WTC11 (cell line): ENCODE measurements around the gene ATP6V1A. TPM values are rescaled to one million over a fixed set of nuclear protein-coding genes. Genes with fewer than 3 reads are reported as not detected.

Experiments
- ATAC-seq: fragments of 200-7000 bp; cut with Tn5 transposase; 2 replicates; pipeline ENCODE4 v1.10.0; 2021; ENCODE audit warnings: mild to moderate bottlenecking, moderate library complexity
- CTCF ChIA-PET: fragments of 300-600 bp; sonication (Branson Sonifier 250); formaldehyde crosslinking; loops from one replicate; lab custom pipeline; 2021; ENCODE audit warnings: antibody characterized with exemption; lab: Charles Lee
- POLR2A ChIA-PET: fragments of 350-600 bp; sonication (Branson Sonifier 250); formaldehyde crosslinking; loops from one replicate; lab custom pipeline; 2021; ENCODE audit warnings: antibody characterized with exemption; lab: Charles Lee
- DNase-seq: peaks from one replicate; pipeline ENCODE4 v3.0.0; 2021; ENCODE audit warnings: low spot score
- H3K27ac Mint-ChIP-seq: 2 replicates; pipeline ENCODE4 v1.8.0; 2021; ENCODE audit warnings: mixed read lengths
- H3K27me3 Mint-ChIP-seq: 2 replicates; pipeline ENCODE4 v1.8.0; 2021; ENCODE audit warnings: low read depth, mild to moderate bottlenecking, moderate library complexity, mixed read lengths
- H3K36me3 Mint-ChIP-seq: 2 replicates; pipeline ENCODE4 v1.8.0; 2021; ENCODE audit warnings: mixed read lengths
- H3K4me1 Mint-ChIP-seq: 2 replicates; pipeline ENCODE4 v1.8.0; 2022; ENCODE audit warnings: mixed read lengths
- H3K4me3 Mint-ChIP-seq: 2 replicates; pipeline ENCODE4 v1.8.0; 2021; ENCODE audit warnings: mild to moderate bottlenecking, moderate library complexity, mixed read lengths
- H3K9me3 Mint-ChIP-seq: 2 replicates; pipeline ENCODE4 v1.8.0; 2021; ENCODE audit warnings: mixed read lengths
- ELF4 ChIP-seq: sonication (generic); formaldehyde crosslinking; IDR thresholded peaks from 2 replicates; pipeline ENCODE4 v1.8.1; 2022; ENCODE audit warnings: low read depth, mild to moderate bottlenecking, moderate library complexity, missing genetic modification reagents
- ESRRA ChIP-seq: sonication (generic); formaldehyde crosslinking; IDR thresholded peaks from 2 replicates; pipeline ENCODE4 v1.8.1; 2022; ENCODE audit warnings: mild to moderate bottlenecking, missing genetic modification reagents, borderline replicate concordance
- FOXK1 ChIP-seq: sonication (generic); formaldehyde crosslinking; IDR thresholded peaks from 2 replicates; pipeline ENCODE4 v1.8.0; 2022; ENCODE audit warnings: mild to moderate bottlenecking, moderate library complexity, missing genetic modification reagents
- GRHL2 ChIP-seq: fragments of 250-450 bp; sonication (Bioruptor Pico); IDR thresholded peaks from 2 replicates; pipeline ENCODE4 v1.8.0; 2022; ENCODE audit warnings: mild to moderate bottlenecking, moderate library complexity; ENCODE audit not compliant: insufficient replicate concordance, severe bottlenecking
- HMGA2 ChIP-seq: fragments of 250-450 bp; sonication (Bioruptor Pico); IDR thresholded peaks from 2 replicates; pipeline ENCODE4 v1.4.0; 2021; ENCODE audit warnings: mild to moderate bottlenecking, moderate library complexity
- NFATC4 ChIP-seq: fragments of 250-450 bp; sonication (Bioruptor Pico); IDR thresholded peaks from 2 replicates; pipeline ENCODE4 v1.9.0; 2021; ENCODE audit warnings: mild to moderate bottlenecking
- NR2C2 ChIP-seq: sonication (generic); formaldehyde crosslinking; IDR thresholded peaks from 2 replicates; pipeline ENCODE4 v1.8.0; 2022; ENCODE audit warnings: mild to moderate bottlenecking, missing genetic modification reagents
- PRRX2 ChIP-seq: fragments of 250-450 bp; sonication (Bioruptor Pico); IDR thresholded peaks from 2 replicates; pipeline ENCODE4 v1.8.0; 2021; ENCODE audit warnings: mild to moderate bottlenecking
- RELA ChIP-seq: sonication (generic); formaldehyde crosslinking; IDR thresholded peaks from 2 replicates; pipeline ENCODE4 v1.8.1; 2022; ENCODE audit warnings: missing genetic modification reagents, mild to moderate bottlenecking, borderline replicate concordance
- RORB ChIP-seq: fragments of 250-450 bp; sonication (Bioruptor Pico); IDR thresholded peaks from 2 replicates; pipeline ENCODE4 v1.9.0; 2021; ENCODE audit warnings: mild to moderate bottlenecking
- TP53 ChIP-seq: sonication (generic); formaldehyde crosslinking; IDR thresholded peaks from 2 replicates; pipeline ENCODE4 v1.8.1; 2023; ENCODE audit warnings: mild to moderate bottlenecking, missing genetic modification reagents
- ZNF138 ChIP-seq: sonication (generic); formaldehyde crosslinking; conservative IDR thresholded peaks from 2 replicates; pipeline ENCODE4 v1.8.1; 2022; ENCODE audit warnings: mild to moderate bottlenecking, moderate library complexity, missing genetic modification reagents
- ZNF219 ChIP-seq: sonication (generic); formaldehyde crosslinking; IDR thresholded peaks from 2 replicates; pipeline ENCODE4 v1.8.0; 2023; ENCODE audit warnings: missing genetic modification reagents, mild to moderate bottlenecking, borderline replicate concordance
- ZNF263 ChIP-seq: sonication (generic); formaldehyde crosslinking; IDR thresholded peaks from 2 replicates; pipeline ENCODE4 v1.8.1; 2022; ENCODE audit warnings: low read depth, mild to moderate bottlenecking, moderate library complexity, missing genetic modification reagents
- ZNF396 ChIP-seq: fragments of 250-450 bp; sonication (Bioruptor Pico); IDR thresholded peaks from 2 replicates; pipeline ENCODE4 v1.8.0; 2021; ENCODE audit warnings: mild to moderate bottlenecking, moderate library complexity, borderline replicate concordance
- ZNF416 ChIP-seq: fragments of 250-450 bp; sonication (Bioruptor Pico); IDR thresholded peaks from 2 replicates; pipeline ENCODE4 v1.9.0; 2021; ENCODE audit warnings: mild to moderate bottlenecking, inconsistent platforms
- ZNF423 ChIP-seq: fragments of 250-450 bp; sonication (Bioruptor Pico); IDR thresholded peaks from 2 replicates; pipeline ENCODE4 v2.1.2; 2022; ENCODE audit warnings: mild to moderate bottlenecking, moderate library complexity
- ZNF671 ChIP-seq: fragments of 250-450 bp; sonication (Bioruptor Pico); IDR thresholded peaks from 2 replicates; pipeline ENCODE4 v1.8.0; 2021; ENCODE audit warnings: mild to moderate bottlenecking
- total RNA-seq: library from RNA; stranded (reverse); gene quantifications from 3 replicates; pipeline ENCODE4 v1.2.3, GENCODE V29; 2021
- TF ChIP-seq, protein P1 (sequence below): fragments of 250-450 bp; sonication (Bioruptor Pico); IDR thresholded peaks from 2 replicates; pipeline ENCODE4 v1.8.0; 2021; ENCODE audit warnings: mild to moderate bottlenecking
- TF ChIP-seq, protein P2 (sequence below): sonication (generic); formaldehyde crosslinking; conservative IDR thresholded peaks from 2 replicates; pipeline ENCODE4 v1.8.1; 2022; ENCODE audit warnings: mild to moderate bottlenecking, missing genetic modification reagents
- TF ChIP-seq, protein P3 (sequence below): sonication (generic); formaldehyde crosslinking; IDR thresholded peaks from 2 replicates; pipeline ENCODE4 v1.8.0; 2022; ENCODE audit warnings: mild to moderate bottlenecking, missing genetic modification reagents
- TF ChIP-seq, protein P4 (sequence below): fragments of 250-450 bp; sonication (Bioruptor Pico); IDR thresholded peaks from 2 replicates; pipeline ENCODE4 v1.9.0; 2021; ENCODE audit warnings: mild to moderate bottlenecking
- TF ChIP-seq, protein P5 (sequence below): sonication (generic); formaldehyde crosslinking; IDR thresholded peaks from 2 replicates; pipeline ENCODE4 v1.8.1; 2023; ENCODE audit warnings: mild to moderate bottlenecking, missing genetic modification reagents, moderate library complexity
- TF ChIP-seq, protein P6 (sequence below): fragments of 250-450 bp; sonication (Bioruptor Pico); IDR thresholded peaks from 2 replicates; pipeline ENCODE4 v1.9.0; 2021; ENCODE audit warnings: moderate library complexity, mild to moderate bottlenecking, inconsistent platforms, borderline replicate concordance
- TF ChIP-seq, protein P7 (sequence below): fragments of 250-450 bp; sonication (Bioruptor Pico); IDR thresholded peaks from 2 replicates; pipeline ENCODE4 v2.1.2; 2022; ENCODE audit warnings: mild to moderate bottlenecking, moderate library complexity

ATP6V1A gene
- total RNA-seq, 1 experiment from 2014 or later: 90.7 TPM

DNA sequence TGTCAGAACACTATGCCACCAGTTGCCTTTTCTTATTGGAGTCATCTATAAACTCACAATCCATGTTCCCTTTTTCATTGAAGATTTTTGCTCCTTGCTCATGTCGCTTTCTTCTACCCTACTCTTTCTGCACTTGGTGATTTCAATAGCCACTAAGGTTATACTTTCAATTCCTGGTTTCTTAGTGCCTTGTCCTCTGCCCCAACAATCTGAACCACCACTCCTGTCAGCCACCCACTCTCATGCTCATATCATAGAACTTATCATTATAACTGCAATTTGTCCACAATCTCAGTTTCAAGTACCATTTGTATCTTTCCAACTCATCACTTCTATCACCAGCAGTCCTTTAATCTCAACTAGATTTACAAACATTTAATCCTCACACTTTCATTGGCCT lies 81.8 kb downstream of the ATP6V1A start (continued):
- TF ChIP-seq, protein P1, sequence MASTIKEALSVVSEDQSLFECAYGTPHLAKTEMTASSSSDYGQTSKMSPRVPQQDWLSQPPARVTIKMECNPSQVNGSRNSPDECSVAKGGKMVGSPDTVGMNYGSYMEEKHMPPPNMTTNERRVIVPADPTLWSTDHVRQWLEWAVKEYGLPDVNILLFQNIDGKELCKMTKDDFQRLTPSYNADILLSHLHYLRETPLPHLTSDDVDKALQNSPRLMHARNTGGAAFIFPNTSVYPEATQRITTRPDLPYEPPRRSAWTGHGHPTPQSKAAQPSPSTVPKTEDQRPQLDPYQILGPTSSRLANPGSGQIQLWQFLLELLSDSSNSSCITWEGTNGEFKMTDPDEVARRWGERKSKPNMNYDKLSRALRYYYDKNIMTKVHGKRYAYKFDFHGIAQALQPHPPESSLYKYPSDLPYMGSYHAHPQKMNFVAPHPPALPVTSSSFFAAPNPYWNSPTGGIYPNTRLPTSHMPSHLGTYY (CRISPR knock-in tag): no peak
- TF ChIP-seq, protein P2, sequence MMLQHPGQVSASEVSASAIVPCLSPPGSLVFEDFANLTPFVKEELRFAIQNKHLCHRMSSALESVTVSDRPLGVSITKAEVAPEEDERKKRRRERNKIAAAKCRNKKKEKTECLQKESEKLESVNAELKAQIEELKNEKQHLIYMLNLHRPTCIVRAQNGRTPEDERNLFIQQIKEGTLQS (CRISPR knock-in tag): no peak
- TF ChIP-seq, protein P3, sequence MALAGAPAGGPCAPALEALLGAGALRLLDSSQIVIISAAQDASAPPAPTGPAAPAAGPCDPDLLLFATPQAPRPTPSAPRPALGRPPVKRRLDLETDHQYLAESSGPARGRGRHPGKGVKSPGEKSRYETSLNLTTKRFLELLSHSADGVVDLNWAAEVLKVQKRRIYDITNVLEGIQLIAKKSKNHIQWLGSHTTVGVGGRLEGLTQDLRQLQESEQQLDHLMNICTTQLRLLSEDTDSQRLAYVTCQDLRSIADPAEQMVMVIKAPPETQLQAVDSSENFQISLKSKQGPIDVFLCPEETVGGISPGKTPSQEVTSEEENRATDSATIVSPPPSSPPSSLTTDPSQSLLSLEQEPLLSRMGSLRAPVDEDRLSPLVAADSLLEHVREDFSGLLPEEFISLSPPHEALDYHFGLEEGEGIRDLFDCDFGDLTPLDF (CRISPR knock-in tag): no peak
- TF ChIP-seq, protein P4, sequence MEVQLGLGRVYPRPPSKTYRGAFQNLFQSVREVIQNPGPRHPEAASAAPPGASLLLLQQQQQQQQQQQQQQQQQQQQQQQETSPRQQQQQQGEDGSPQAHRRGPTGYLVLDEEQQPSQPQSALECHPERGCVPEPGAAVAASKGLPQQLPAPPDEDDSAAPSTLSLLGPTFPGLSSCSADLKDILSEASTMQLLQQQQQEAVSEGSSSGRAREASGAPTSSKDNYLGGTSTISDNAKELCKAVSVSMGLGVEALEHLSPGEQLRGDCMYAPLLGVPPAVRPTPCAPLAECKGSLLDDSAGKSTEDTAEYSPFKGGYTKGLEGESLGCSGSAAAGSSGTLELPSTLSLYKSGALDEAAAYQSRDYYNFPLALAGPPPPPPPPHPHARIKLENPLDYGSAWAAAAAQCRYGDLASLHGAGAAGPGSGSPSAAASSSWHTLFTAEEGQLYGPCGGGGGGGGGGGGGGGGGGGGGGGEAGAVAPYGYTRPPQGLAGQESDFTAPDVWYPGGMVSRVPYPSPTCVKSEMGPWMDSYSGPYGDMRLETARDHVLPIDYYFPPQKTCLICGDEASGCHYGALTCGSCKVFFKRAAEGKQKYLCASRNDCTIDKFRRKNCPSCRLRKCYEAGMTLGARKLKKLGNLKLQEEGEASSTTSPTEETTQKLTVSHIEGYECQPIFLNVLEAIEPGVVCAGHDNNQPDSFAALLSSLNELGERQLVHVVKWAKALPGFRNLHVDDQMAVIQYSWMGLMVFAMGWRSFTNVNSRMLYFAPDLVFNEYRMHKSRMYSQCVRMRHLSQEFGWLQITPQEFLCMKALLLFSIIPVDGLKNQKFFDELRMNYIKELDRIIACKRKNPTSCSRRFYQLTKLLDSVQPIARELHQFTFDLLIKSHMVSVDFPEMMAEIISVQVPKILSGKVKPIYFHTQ (CRISPR knock-in tag): no peak
- TF ChIP-seq ZNF219 (CRISPR knock-in tag): no peak
- no peak for TF ChIP-seq ZNF138
- TF ChIP-seq RORB (CRISPR knock-in tag): no peak
- TF ChIP-seq ZNF671: no peak
- TF ChIP-seq NR2C2 (CRISPR knock-in tag): no peak
- TF ChIP-seq RELA: no peak
- no peak for TF ChIP-seq ZNF396 (CRISPR knock-in tag)
- no peak for TF ChIP-seq FOXK1
- TF ChIP-seq ZNF416 (CRISPR knock-in tag): no peak

DNA sequence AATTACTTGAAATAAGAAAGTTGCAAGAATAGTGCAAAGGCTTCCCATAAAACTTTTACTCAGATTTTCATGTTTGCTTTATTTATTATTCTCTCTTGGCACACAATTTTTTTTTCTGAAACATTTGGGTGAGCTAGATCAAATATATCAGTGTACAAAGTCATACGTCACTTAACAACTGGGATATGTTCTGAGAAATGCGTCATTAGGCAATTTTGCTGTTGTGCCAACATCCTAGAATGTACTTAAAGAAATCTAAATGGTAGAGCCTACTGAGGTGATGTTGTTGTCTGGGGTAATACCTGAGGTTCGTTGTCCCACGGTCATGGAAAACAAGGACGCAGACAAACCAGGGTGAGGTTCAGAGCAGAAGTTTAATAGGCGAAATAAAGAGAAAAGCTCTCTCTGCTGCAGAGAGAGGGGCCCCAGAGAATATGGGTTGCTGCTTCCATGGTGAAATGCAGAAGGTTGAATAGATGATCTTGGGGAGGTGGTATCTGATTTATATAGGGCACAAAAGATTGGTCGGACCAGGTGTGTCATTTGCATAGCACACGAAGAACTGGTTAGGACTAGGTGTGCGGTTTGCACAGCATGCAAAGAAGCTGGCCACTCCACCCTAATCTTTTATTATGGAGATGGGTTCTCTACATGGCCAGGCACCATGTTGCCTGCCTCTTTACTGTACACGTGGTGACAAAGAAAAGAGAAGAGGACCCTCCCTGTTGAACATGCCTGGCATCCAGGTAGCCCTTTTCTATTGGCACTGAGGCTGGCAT lies 82.9 kb downstream of the ATP6V1A start:
- Mint-ChIP-seq H3K27me3 (no peaks in the 10 kb centered on the region), H3K4me1 (peaks cover 21% of the 10 kb centered on the region), H3K4me3 (no peak overlapping the region), H3K9me3 (no peaks in the 10 kb centered on the region), H3K27ac (no peak overlapping the region), H3K36me3 (no peaks in the 10 kb centered on the region; the same call in 1 of the 2 replicates)
- TF ChIP-seq ZNF263 (CRISPR knock-in tag): no peak
- TF ChIP-seq, protein P5, sequence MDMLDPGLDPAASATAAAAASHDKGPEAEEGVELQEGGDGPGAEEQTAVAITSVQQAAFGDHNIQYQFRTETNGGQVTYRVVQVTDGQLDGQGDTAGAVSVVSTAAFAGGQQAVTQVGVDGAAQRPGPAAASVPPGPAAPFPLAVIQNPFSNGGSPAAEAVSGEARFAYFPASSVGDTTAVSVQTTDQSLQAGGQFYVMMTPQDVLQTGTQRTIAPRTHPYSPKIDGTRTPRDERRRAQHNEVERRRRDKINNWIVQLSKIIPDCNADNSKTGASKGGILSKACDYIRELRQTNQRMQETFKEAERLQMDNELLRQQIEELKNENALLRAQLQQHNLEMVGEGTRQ (CRISPR knock-in tag): no peak
- TF ChIP-seq ESRRA (CRISPR knock-in tag): no peak
- TF ChIP-seq, protein P6, sequence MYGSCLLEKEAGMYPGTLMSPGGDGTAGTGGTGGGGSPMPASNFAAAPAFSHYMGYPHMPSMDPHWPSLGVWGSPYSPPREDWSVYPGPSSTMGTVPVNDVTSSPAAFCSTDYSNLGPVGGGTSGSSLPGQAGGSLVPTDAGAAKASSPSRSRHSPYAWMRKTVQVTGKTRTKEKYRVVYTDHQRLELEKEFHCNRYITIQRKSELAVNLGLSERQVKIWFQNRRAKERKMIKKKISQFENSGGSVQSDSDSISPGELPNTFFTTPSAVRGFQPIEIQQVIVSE: no peak
- TF ChIP-seq HMGA2 (CRISPR knock-in tag): no peak
- TF ChIP-seq GRHL2 (CRISPR knock-in tag): no peak
- TF ChIP-seq NFATC4: no peak
- no peak for TF ChIP-seq ELF4 (CRISPR knock-in tag)
- no peak for TF ChIP-seq PRRX2 (CRISPR knock-in tag)
- no peak for TF ChIP-seq ZNF423
- TF ChIP-seq TP53 (CRISPR knock-in tag): no peak
- TF ChIP-seq RELA: no peak
- TF ChIP-seq, protein P7, sequence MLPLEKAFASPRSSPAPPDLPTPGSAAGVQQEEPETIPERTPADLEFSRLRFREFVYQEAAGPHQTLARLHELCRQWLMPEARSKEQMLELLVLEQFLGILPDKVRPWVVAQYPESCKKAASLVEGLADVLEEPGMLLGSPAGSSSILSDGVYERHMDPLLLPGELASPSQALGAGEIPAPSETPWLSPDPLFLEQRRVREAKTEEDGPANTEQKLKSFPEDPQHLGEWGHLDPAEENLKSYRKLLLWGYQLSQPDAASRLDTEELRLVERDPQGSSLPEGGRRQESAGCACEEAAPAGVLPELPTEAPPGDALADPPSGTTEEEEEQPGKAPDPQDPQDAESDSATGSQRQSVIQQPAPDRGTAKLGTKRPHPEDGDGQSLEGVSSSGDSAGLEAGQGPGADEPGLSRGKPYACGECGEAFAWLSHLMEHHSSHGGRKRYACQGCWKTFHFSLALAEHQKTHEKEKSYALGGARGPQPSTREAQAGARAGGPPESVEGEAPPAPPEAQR (CRISPR knock-in tag): no peak
- no peak for DNase-seq
- ChIA-PET POLR2A (no interaction called here), CTCF (no interaction called here)
- no peak for ATAC-seq
